Activated T-cell treated with anti-CD3 and anti-CD28 coated beads for 4 hours (primary cell): ENCODE measurements around the gene PALMD.

Experiments used
- DNase-seq: peaks from one replicate; pipeline ENCODE4 v3.0.0-alpha.2; 2020

The PALMD gene

GRCh38 chr1:99636647-99637175 is 9.2 kb upstream of the PALMD start:
- no peak for DNase-seq

- DNase-seq, result no peak
Measured at GRCh38 chr1:99638853-99639252, 7.1 kb upstream of the PALMD start.

GRCh38 chr1:99639408-99639807 is 6.5 kb upstream of the PALMD start:
- no peak for DNase-seq

- DNase-seq, result no peak
Measured at GRCh38 chr1:99639945-99640344, 6.0 kb upstream of the PALMD start.

- DNase-seq, result no peak
Measured at GRCh38 chr1:99640672-99641071, 5.2 kb upstream of the PALMD start.

- no peak for DNase-seq
Measured at GRCh38 chr1:99641558-99641957, 4.4 kb upstream of the PALMD start.

GRCh38 chr1:99642053-99642452 is 3.9 kb upstream of the PALMD start:
- no peak for DNase-seq

- DNase-seq, result no peak
Measured at GRCh38 chr1:99643021-99643779, 2.7 kb upstream of the PALMD start.

GRCh38 chr1:99644279-99645004 is 1.5 kb upstream of the PALMD start:
- DNase-seq, result no peak

GRCh38 chr1:99645203-99645602 is 710 bp upstream of the PALMD start:
- DNase-seq, result no peak

GRCh38 chr1:99646868-99647267 is 955 bp downstream of the PALMD start:
- no peak for DNase-seq

- no peak for DNase-seq
Measured at GRCh38 chr1:99647490-99647889, 1.6 kb downstream of the PALMD start.

- DNase-seq, result no peak
Measured at GRCh38 chr1:99648107-99648506, 2.2 kb downstream of the PALMD start.

GRCh38 chr1:99650030-99650429 is 4.1 kb downstream of the PALMD start:
- no peak for DNase-seq

GRCh38 chr1:99650773-99651437 is 5.0 kb downstream of the PALMD start:
- no peak for DNase-seq

GRCh38 chr1:99652881-99653281 is 7.0 kb downstream of the PALMD start:
- no peak for DNase-seq

- no peak for DNase-seq
Measured at GRCh38 chr1:99655376-99655775, 9.5 kb downstream of the PALMD start.

GRCh38 chr1:99656701-99657100 is 10.8 kb downstream of the PALMD start:
- DNase-seq, result no peak

- no peak for DNase-seq
Measured at GRCh38 chr1:99657213-99658030, 11.5 kb downstream of the PALMD start.

GRCh38 chr1:99658031-99658290 is 12.0 kb downstream of the PALMD start:
- DNase-seq, result no peak

- no peak for DNase-seq
Measured at GRCh38 chr1:99659755-99660210, 13.9 kb downstream of the PALMD start.

GRCh38 chr1:99660496-99660895 is 14.6 kb downstream of the PALMD start:
- DNase-seq, result no peak

- DNase-seq, result no peak
Measured at GRCh38 chr1:99661780-99662179, 15.9 kb downstream of the PALMD start.
